Mononuclear cell (primary cell): ENCODE data around the gene IRF8. TPM values are rescaled to one million over a fixed set of nuclear protein-coding genes. Genes with fewer than 3 reads are reported as not detected.
"Not testable (repeated sequence)": the region's sequence is repeated elsewhere in the genome, so short reads cannot be mapped to it uniquely, and the experiment has no call there.

Experiments
- H3K27me3 ChIP-seq: 2 replicates; pipeline ENCODE4 v1.6.0; 2011; ENCODE audit warnings: low read length, control low read depth; ENCODE audit not compliant: insufficient read depth
- H3K4me1 ChIP-seq: 2 replicates; pipeline ENCODE4 v1.5.1; 2011; ENCODE audit warnings: mild to moderate bottlenecking, low read length, control low read depth; ENCODE audit not compliant: insufficient read depth
- H3K4me3 ChIP-seq: 2 replicates; pipeline ENCODE4 v1.5.1; 2011; ENCODE audit warnings: mild to moderate bottlenecking, low read length, moderate library complexity
- H3K9me3 ChIP-seq: 2 replicates; pipeline ENCODE4 v1.5.1; 2011; ENCODE audit warnings: low read depth, mild to moderate bottlenecking, control low read depth, low read length
- total RNA-seq: library from RNA; depleted of rRNA; stranded (reverse); fragments of >200 nt; gene quantifications from one replicate; pipeline ENCODE4 v1.2.3, GENCODE V29; 2012

Gene IRF8
- total RNA-seq, 1 donor, result 94.9 TPM

GRCh38 chr16:85926370-85926769 lies 27.4 kb downstream of the IRF8 start:
- Histone ChIP-seq H3K4me1 (peaks cover 59% of the 10 kb centered on the region), H3K4me3 (no peak overlapping the region)

GRCh38 chr16:85927371-85927770 lies 28.4 kb downstream of the IRF8 start:
- Histone ChIP-seq H3K4me1 (peaks cover 69% of the 10 kb centered on the region), H3K9me3 (no peaks in the 10 kb centered on the region), H3K27me3 (no peaks in the 10 kb centered on the region), H3K4me3 (no peak overlapping the region)

More at GRCh38 chr16:85926370-85926769, 27.4 kb downstream of the IRF8 start:
- Histone ChIP-seq H3K27me3 (no peaks in the 10 kb centered on the region), H3K9me3 (no peaks in the 10 kb centered on the region)

- H3K4me3 ChIP-seq, result no peak overlapping the region
- no peaks in the 10 kb centered on the region for H3K9me3 ChIP-seq
- H3K27me3 ChIP-seq, result no peaks in the 10 kb centered on the region
- peaks cover 71% of the 10 kb centered on the region for H3K4me1 ChIP-seq
Measured at GRCh38 chr16:85927959-85928358, 29.0 kb downstream of the IRF8 start.

GRCh38 chr16:85928401-85928820 lies 29.4 kb downstream of the IRF8 start:
- H3K9me3 ChIP-seq, result no peaks in the 10 kb centered on the region
- H3K27me3 ChIP-seq, result no peaks in the 10 kb centered on the region
- H3K4me1 ChIP-seq, result peaks cover 71% of the 10 kb centered on the region
- no peak overlapping the region for H3K4me3 ChIP-seq

GRCh38 chr16:85929259-85929721 lies 30.3 kb downstream of the IRF8 start:
- Histone ChIP-seq H3K27me3 (no peaks in the 10 kb centered on the region), H3K4me3 (no peak overlapping the region), H3K9me3 (no peaks in the 10 kb centered on the region), H3K4me1 (peaks cover 70% of the 10 kb centered on the region)

- H3K27me3 ChIP-seq, result no peaks in the 10 kb centered on the region
- no peak overlapping the region for H3K4me3 ChIP-seq
- H3K9me3 ChIP-seq, result no peaks in the 10 kb centered on the region
- H3K4me1 ChIP-seq, result peaks cover 72% of the 10 kb centered on the region
Measured at GRCh38 chr16:85930301-85930700, 31.3 kb downstream of the IRF8 start.

- Histone ChIP-seq H3K4me1 (peaks cover 80% of the 10 kb centered on the region), H3K27me3 (no peaks in the 10 kb centered on the region), H3K9me3 (no peaks in the 10 kb centered on the region), H3K4me3 (no peak overlapping the region)
Measured at GRCh38 chr16:85931596-85932402, 32.8 kb downstream of the IRF8 start.

GRCh38 chr16:85934210-85934609 lies 35.2 kb downstream of the IRF8 start:
- Histone ChIP-seq H3K9me3 (no peaks in the 10 kb centered on the region), H3K27me3 (no peaks in the 10 kb centered on the region), H3K4me3 (no peak overlapping the region), H3K4me1 (peaks cover 76% of the 10 kb centered on the region)

- Histone ChIP-seq H3K4me3 (peak overlapping the region; percentile 12), H3K9me3 (no peaks in the 10 kb centered on the region), H3K27me3 (no peaks in the 10 kb centered on the region), H3K4me1 (peaks cover 66% of the 10 kb centered on the region)
Measured at GRCh38 chr16:85935391-85935973, 36.5 kb downstream of the IRF8 start.

GRCh38 chr16:85935974-85936760 lies 37.2 kb downstream of the IRF8 start:
- H3K9me3 ChIP-seq, result no peaks in the 10 kb centered on the region
- peaks cover 66% of the 10 kb centered on the region for H3K4me1 ChIP-seq
- peak overlapping the region; percentile 12 for H3K4me3 ChIP-seq
- H3K27me3 ChIP-seq, result no peaks in the 10 kb centered on the region

- Histone ChIP-seq H3K9me3 (no peaks in the 10 kb centered on the region), H3K4me3 (no peak overlapping the region), H3K4me1 (peaks cover 61% of the 10 kb centered on the region), H3K27me3 (no peaks in the 10 kb centered on the region)
Measured at GRCh38 chr16:85936816-85937215, 37.9 kb downstream of the IRF8 start.

GRCh38 chr16:85940214-85940613 lies 41.3 kb downstream of the IRF8 start:
- Histone ChIP-seq H3K4me1 (peaks cover 59% of the 10 kb centered on the region), H3K27me3 (no peaks in the 10 kb centered on the region), H3K4me3 (no peak overlapping the region), H3K9me3 (no peaks in the 10 kb centered on the region)

- no peaks in the 10 kb centered on the region for H3K27me3 ChIP-seq
Measured at GRCh38 chr16:85941863-85942644, 43.1 kb downstream of the IRF8 start.

GRCh38 chr16:85942659-85943058 lies 43.7 kb downstream of the IRF8 start:
- H3K9me3 ChIP-seq, H3K4me3 ChIP-seq, H3K27me3 ChIP-seq: not testable (repeated sequence)
- H3K4me1 ChIP-seq, result peaks cover 47% of the 10 kb centered on the region

More at GRCh38 chr16:85941863-85942644, 43.1 kb downstream of the IRF8 start:
- Histone ChIP-seq H3K4me1 (peaks cover 47% of the 10 kb centered on the region), H3K4me3 (no peak overlapping the region), H3K9me3 (no peaks in the 10 kb centered on the region)
